Renal cortical epithelial cell (primary cell): ENCODE results near the gene ECM2. TPM values are rescaled to one million over a fixed set of nuclear protein-coding genes. Genes with fewer than 3 reads are reported as not detected.
"Not testable (repeated sequence)": the region's sequence is repeated elsewhere in the genome, so short reads cannot be mapped to it uniquely, and the experiment has no call there.

ENCODE experiments used
- DNase-seq: peaks from one replicate; pipeline ENCODE4 v3.0.0-alpha.2; 2011; ENCODE audit warnings: low read depth
- total RNA-seq: library from RNA; depleted of rRNA; stranded (reverse); fragments of >200 nt; gene quantifications from 2 replicates; pipeline ENCODE4 v1.2.3, GENCODE V29; 2014

ECM2 gene
- total RNA-seq = 0.20 TPM in 1 of 2 replicates, not detected in the other

GRCh38 chr9:92535940-92536850 is at the start of gene ECM2:
Gene ECM2, minus strand, starts transcription at chr9:92535990. Its CDS starts 13,124 bp downstream, at chr9:92522866.
- DNase-seq = no peak

- DNase-seq = no peak
These were observed 40.4 kb upstream of the ECM2 start for GRCh38 chr9:92576175-92576574.

- not testable (repeated sequence) for DNase-seq
These were observed 37.8 kb upstream of the ECM2 start for GRCh38 chr9:92573612-92574011.

GRCh38 chr9:92571871-92572270 is 36.1 kb upstream of the ECM2 start:
- not testable (repeated sequence) for DNase-seq

DNA sequence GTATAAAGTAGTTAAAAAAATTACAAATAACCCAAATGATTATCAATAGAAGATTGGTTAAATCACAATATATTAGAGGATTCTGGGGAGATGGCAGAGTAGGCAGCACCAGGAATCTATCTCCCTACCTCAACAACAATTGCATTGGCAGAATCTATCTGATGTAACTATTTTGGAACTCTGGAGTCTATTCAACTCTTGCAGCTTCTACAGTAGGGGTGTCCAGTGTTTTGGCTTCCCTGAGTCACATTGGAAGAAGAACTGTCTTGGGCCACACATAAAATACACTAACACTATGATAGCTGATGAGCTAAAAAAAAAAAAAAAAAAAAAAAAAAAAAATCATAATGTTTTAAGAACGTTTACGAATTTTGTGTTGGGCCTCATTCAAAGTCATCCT is 29.2 kb upstream of the ECM2 start:
- no peak for DNase-seq

DNA sequence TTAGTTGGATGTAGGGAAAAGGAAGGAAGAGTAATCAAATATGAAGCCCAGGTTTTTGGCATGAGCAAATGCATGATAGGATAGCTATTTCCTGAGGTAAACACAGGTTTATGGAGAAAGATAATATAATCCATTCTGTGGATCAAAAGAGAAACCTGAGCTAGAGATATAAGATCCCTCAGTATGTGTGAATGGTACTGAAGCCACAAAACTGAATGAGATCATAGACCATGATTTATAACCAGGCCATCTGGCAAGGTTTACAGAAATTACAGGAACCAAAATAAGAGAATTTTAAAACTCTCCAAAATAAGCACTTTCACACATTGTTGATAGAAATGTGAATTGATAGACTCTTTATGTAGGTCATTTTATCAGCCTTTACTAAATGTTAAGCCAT is 28.7 kb upstream of the ECM2 start:
- no peak for DNase-seq

DNA sequence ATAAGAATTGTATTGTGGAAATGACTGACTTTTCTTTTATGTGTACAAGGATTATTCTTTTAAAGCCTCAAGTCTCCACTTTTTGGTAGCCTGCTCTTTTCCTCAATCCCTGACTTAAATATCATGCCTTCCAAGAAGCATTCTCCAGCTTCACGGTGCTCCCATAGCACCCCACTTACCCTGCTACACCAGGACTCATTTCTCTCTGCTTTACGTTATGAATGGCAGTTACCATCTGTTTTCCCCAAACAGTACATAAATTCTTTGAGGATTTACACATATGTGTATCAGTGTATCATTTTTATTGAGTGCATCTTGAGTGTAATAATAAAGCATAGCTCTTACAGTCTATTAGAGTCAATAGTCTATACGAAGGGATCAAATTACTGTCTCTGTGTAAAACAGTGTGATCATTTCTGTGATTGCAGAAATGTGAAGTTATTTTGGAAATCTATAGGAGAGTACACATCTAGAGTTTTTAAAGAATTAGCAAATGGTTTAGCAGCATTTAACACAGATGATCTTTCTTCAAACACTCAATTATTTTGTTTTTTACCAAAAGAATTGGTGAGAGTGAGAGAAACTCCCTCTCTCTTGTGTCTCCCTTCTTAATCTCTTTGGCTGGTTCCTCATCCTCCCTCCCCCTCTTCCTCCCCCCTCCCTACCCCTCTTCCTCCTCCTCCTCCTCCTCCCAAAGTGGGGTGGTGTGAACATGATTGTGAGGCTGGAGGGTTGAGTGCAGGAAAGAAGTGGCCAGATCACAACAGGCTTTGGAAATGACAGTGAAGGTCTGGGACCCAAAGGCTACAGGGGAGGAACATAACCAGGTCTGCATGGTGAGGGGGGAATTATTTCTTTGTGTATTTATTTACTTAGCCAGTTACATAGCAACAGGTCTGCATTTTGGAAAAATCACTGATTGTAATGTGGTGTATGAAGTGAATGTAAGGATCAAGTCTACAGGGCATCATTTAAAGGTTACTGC is 27.6 kb upstream of the ECM2 start:
- DNase-seq = no peak

DNA sequence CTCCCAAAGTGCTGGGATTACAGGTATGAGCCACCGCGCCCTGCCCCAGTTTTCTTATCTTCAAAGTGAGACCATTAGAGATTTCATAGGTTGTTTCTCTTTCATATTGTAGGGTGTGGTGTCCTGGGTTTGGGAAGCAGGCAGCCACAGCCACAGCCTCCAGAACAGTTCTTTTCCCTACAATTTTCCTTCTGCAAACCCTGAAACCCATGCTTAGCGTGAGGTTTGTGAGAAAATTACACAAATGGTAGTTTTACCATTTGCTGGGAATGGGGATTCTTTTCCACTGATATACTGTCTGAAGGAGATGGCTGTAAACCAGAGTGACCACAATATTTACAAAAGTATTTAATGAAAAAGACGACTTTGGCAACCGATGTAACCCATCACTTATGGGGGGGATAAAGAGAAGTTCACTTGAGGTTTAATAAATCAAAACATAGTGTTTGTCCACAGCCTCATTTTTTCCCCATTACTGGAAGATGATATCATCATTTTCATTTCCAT is 26.7 kb upstream of the ECM2 start:
- DNase-seq = no peak

- DNase-seq = no peak
These were observed 25.9 kb upstream of the ECM2 start for GRCh38 chr9:92561374-92562330.

- DNase-seq = no peak
These were observed 23.0 kb upstream of the ECM2 start for GRCh38 chr9:92558612-92559374.

- no peak for DNase-seq
These were observed 15.0 kb upstream of the ECM2 start for GRCh38 chr9:92550765-92551164.

- DNase-seq = no peak
These were observed 11.6 kb upstream of the ECM2 start for GRCh38 chr9:92547356-92547755.

- DNase-seq = no peak
These were observed 9.3 kb upstream of the ECM2 start for GRCh38 chr9:92545002-92545510.

DNA sequence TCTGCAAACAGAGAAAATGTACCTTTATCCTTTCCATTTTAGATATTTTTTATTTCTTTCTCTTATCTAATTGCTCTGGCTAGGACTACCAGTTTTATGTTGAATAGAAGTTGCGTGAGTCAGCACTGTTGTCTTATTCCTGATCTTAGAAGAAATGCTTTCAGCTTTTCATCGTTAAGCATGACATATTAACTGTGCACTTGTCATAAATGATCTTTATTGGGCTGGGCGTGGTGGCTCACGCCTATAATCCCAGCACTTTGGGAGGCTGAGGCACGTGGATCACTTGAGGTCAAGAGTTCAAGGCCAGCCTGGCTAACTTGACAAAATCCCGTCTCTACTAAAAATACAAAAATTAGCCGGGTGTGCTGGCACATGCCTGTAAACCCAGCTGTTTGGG is 8.2 kb upstream of the ECM2 start:
- DNase-seq = no peak

DNA sequence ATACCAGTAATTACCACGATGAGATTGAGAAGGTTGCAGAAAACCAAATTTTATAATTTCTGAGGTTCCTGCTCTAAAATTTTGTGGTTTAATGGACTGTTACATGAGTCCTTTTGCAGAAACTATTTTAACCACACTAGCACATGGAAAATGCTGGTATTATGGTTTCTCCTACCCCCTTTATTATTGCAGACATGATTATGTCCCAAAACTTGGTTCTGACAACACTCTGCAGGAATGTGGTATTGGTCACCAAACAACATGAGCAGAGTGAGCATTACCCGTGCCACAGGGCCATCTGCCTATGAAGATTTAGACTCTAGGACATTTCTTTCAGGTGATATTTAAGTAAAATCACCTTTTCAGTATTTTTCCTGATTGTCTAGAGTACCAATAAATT is 2.8 kb upstream of the ECM2 start:
- DNase-seq = no peak

DNA sequence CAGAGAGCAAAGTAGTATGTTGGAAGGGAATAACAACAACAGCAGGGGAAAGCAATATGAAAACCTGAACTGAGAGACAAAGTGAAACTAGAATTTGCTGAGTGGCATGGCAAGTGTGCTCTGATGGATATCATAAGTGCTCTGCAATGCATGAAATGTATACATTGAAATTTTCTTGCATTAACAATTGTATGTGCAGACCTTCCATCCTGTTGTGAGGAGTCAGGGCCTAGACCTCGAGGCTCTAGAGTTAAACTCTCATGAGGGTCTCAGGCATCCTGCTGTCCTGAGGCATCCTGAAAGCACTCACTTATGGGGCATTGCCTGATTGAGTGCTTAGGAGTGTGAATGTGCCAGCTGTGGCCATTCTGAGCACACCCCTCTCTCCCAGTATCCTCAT is 1.1 kb downstream of the ECM2 start:
- no peak for DNase-seq

DNA sequence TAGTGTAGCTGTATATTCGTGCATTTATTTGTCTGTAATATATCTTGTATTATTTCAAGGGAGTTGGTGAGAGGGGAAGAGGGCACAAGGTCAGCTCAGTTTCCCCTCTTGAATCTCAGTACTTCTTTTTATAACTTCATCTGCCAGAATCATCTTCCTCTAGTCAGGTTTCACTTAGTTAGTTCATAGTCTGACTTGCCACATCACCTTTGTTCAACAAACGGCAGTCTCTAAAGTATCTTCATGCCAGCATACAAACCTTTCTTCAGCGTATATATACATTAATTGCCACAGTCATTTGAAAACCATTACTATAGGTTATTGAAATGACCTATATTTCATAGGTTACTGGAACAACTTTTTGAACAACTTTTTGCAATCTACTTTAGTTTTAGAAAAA is 1.6 kb downstream of the ECM2 start:
- DNase-seq = no peak

DNA sequence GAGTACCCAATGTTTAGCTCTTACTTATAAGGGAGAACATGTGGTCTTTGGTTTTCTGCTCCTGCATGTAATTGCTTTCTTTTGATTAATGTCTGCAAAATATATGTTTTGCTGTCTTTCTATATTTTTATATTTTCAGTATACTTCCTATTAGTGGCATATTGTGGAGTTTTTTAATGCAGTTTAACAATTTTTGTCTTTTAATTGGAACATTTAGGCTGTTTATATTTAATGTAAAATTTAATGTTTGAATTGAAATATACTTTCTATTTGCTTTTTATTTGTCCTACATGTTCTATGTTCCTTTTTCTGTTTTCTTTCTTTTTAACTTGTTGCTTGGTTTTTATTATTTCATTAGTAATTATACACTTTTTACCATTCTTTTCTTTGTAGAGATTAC is 4.9 kb downstream of the ECM2 start:
- no peak for DNase-seq

DNA sequence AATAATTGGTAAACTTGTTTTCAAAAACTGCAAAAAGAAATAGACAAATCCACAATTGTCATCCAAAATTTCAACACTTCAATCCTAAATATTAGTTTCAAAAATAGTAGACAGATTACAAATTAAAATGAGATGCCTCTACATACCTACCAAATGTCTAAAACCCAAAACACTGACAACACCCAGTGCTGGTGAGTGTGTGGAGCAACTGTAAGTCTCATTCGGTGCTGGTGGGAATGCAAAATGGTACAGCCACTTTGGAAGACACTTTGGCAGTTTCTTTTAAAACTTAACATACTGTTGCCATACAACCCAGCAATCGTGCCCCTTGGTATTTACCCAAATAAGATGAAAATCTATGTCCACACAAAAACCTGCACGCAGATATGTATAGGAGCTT is 6.7 kb downstream of the ECM2 start:
- DNase-seq = no peak

- DNase-seq = no peak
These were observed 7.3 kb downstream of the ECM2 start for GRCh38 chr9:92528522-92528849.
